Gastrocnemius medialis (tissue), 4 donors: Measurements from ENCODE around the gene NUDT1.

Experiments
- POLR2A ChIP-seq, 2 donors: fragments of 450-650 bp; IDR thresholded peaks; one replicate each; pipeline ENCODE4 v1.6.1; 2017; ENCODE audit warnings: antibody characterized with exemption in 2 of 2, mild to moderate bottlenecking in 2 of 2, moderate library complexity in 2 of 2
- TF ChIP-seq, protein P1 (sequence below), 5 experiments: fragments of 450-650 bp in 3 of 5; fragments of 200-600 bp in 2 of 5; sonication (generic) in 2 of 5; IDR thresholded peaks in 4 of 5; conservative IDR thresholded peaks in 1 of 5; 1 replicate in 4 of 5; 2 replicates in 1 of 5; pipeline ENCODE4 v1.5.1; 2016 to 2019; ENCODE audit warnings: antibody characterized with exemption in 5 of 5, mild to moderate bottlenecking in 3 of 5, moderate library complexity in 3 of 5

DNA sequence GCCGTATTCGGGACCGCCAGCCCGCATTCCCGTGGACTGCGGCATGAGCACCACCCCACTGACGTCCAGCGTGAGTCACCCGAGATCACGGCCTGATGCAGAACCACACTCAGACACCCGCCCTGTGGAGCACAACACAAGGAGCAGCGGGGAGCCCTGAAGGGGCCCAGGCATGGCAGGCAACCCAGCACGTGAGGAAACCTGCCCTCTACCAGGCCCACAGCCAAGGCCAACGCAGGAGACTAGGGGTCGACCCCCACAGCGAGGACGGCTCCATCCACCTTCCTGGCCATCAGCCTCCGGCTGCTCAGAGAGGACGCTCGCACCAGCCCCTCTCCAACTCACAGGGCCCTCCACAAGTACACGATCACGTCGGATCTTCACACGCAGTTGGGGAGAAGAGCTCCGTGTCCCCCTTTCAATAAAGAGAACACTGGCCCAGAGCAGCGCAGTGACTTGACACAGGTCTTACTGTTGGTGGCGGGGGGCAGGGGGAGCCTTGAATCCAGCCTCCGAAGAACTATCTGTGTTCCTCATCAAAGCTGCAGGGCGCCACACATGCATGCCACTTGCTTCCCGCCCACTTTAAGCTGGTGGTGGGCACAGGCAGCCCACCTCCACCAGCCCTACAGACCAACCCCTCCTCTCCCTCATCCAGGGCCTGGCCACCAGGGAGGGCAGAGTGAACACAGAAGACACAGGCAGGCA is 31.3 kb upstream of the NUDT1 start:
- TF ChIP-seq, protein P1, sequence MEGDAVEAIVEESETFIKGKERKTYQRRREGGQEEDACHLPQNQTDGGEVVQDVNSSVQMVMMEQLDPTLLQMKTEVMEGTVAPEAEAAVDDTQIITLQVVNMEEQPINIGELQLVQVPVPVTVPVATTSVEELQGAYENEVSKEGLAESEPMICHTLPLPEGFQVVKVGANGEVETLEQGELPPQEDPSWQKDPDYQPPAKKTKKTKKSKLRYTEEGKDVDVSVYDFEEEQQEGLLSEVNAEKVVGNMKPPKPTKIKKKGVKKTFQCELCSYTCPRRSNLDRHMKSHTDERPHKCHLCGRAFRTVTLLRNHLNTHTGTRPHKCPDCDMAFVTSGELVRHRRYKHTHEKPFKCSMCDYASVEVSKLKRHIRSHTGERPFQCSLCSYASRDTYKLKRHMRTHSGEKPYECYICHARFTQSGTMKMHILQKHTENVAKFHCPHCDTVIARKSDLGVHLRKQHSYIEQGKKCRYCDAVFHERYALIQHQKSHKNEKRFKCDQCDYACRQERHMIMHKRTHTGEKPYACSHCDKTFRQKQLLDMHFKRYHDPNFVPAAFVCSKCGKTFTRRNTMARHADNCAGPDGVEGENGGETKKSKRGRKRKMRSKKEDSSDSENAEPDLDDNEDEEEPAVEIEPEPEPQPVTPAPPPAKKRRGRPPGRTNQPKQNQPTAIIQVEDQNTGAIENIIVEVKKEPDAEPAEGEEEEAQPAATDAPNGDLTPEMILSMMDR (IDR thresholded peaks at IDR 0.05 in 4 of 5, conservative IDR thresholded peaks at IDR 0.05 in 1 of 5) = no peak
- no peak for TF ChIP-seq POLR2A (IDR thresholded peaks at IDR 0.05)
